Peyer's patch (tissue), 4 donors: Measurements from ENCODE around the gene CELSR2. TPM values are rescaled to one million over a fixed set of nuclear protein-coding genes. Genes with fewer than 3 reads are reported as not detected.

Experiments
- DNase-seq, 3 donors: peaks; one replicate each; pipeline ENCODE4 v3.0.0-alpha.2; 2017 to 2019
- H3K27ac ChIP-seq, 4 donors: fragments of 200-600 bp; sonication (generic); one replicate each; pipeline ENCODE4 v1.5.1; 2016 to 2019
- H3K27me3 ChIP-seq, 2 donors: fragments of 200-600 bp; sonication (generic); one replicate each; pipeline ENCODE4 v1.5.1; 2019
- H3K36me3 ChIP-seq, 3 donors: fragments of 200-600 bp; sonication (generic); one replicate each; pipeline ENCODE4 v1.5.1; 2016 to 2019
- H3K4me1 ChIP-seq, 4 donors: fragments of 200-600 bp; sonication (generic); one replicate each; pipeline ENCODE4 v1.5.1; 2016 to 2019
- H3K4me3 ChIP-seq, 4 donors: fragments of 200-600 bp; sonication (generic); 1 replicate in 3 of 4; 2 replicates in 1 of 4; pipeline ENCODE4 v1.5.1; 2016 to 2019; ENCODE audit warnings: mild to moderate bottlenecking in 1 of 4
- H3K9me3 ChIP-seq, 4 donors: fragments of 200-600 bp; sonication (generic); one replicate each; pipeline ENCODE4 v1.5.1; 2016 to 2019; ENCODE audit warnings: mild to moderate bottlenecking in 1 of 4
- CTCF ChIP-seq, 6 experiments: fragments of 450-650 bp in 4 of 6; fragments of 200-600 bp in 2 of 6; sonication (generic) in 1 of 6; IDR thresholded peaks; one replicate each; pipeline ENCODE4 v1.5.1; 2017 to 2019; ENCODE audit warnings: antibody characterized with exemption in 6 of 6, mild to moderate bottlenecking in 3 of 6, moderate library complexity in 1 of 6
- POLR2A ChIP-seq, 2 donors: fragments of 450-650 bp; IDR thresholded peaks; one replicate each; pipeline ENCODE4 v1.5.1; 2017; ENCODE audit warnings: antibody characterized with exemption in 2 of 2, mild to moderate bottlenecking in 2 of 2, moderate library complexity in 2 of 2
- total RNA-seq, 4 donors: library from RNA; depleted of rRNA; stranded (reverse); fragments of >200 nt; gene quantifications; one replicate each; pipeline ENCODE4 v1.1.0, GENCODE V29; 2016

The CELSR2 gene
- total RNA-seq, 4 donors from 2014 or later, result 2.6 to 6.4 (median 4.6) TPM

- H3K4me3 ChIP-seq, result no peak overlapping the region
- H3K4me1 ChIP-seq, result peaks cover 0 to 20% (median 0%) of the 10 kb centered on the region in 4 donors
- no peaks in the 10 kb centered on the region for H3K27me3 ChIP-seq
- no peaks in the 10 kb centered on the region for H3K36me3 ChIP-seq
- H3K27ac ChIP-seq, result no peak overlapping the region
- TF ChIP-seq CTCF (IDR thresholded peaks at IDR 0.05) (no peak), POLR2A (IDR thresholded peaks at IDR 0.05) (no peak)
- H3K9me3 ChIP-seq, result no peaks in the 10 kb centered on the region
- no peak for DNase-seq
Measured at GRCh38 chr1:109257682-109258421, 8.5 kb downstream of the CELSR2 start.

DNA sequence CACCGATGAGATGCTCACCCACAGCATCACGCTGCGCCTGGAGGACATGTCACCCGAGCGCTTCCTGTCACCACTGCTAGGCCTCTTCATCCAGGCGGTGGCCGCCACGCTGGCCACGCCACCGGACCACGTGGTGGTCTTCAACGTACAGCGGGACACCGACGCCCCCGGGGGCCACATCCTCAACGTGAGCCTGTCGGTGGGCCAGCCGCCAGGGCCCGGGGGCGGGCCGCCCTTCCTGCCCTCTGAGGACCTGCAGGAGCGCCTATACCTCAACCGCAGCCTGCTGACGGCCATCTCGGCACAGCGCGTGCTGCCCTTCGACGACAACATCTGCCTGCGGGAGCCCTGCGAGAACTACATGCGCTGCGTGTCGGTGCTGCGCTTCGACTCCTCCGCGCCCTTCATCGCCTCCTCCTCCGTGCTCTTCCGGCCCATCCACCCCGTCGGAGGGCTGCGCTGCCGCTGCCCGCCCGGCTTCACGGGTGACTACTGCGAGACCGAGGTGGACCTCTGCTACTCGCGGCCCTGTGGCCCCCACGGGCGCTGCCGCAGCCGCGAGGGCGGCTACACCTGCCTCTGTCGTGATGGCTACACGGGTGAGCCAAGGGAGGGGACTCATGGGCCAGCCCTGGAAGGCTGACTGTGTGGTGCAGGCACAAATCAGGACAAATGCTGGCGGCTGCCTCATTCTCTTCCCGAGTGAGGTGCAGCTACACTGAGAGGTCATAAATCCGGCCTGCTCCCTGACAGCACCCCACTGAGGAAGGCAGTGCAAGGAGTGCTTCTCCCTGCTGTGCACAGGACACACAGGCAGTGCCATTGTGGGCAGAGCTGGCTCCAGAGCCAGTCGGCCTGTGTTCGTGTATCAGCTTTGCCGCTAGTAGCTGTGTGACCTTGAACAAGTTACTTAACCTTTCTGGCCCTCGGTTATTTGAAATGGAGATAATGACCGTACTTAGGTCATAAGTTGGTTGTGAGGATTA is 9.4 kb downstream of the CELSR2 start:
- DNase-seq, result no peak
- Histone ChIP-seq H3K4me1 (peaks cover 0 to 19% (median 0%) of the 10 kb centered on the region in 4 donors), H3K4me3 (no peak overlapping the region), H3K36me3 (no peaks in the 10 kb centered on the region), H3K9me3 (no peaks in the 10 kb centered on the region), H3K27ac (no peak overlapping the region), H3K27me3 (no peaks in the 10 kb centered on the region)
- no peak for TF ChIP-seq CTCF (IDR thresholded peaks at IDR 0.05)

DNA sequence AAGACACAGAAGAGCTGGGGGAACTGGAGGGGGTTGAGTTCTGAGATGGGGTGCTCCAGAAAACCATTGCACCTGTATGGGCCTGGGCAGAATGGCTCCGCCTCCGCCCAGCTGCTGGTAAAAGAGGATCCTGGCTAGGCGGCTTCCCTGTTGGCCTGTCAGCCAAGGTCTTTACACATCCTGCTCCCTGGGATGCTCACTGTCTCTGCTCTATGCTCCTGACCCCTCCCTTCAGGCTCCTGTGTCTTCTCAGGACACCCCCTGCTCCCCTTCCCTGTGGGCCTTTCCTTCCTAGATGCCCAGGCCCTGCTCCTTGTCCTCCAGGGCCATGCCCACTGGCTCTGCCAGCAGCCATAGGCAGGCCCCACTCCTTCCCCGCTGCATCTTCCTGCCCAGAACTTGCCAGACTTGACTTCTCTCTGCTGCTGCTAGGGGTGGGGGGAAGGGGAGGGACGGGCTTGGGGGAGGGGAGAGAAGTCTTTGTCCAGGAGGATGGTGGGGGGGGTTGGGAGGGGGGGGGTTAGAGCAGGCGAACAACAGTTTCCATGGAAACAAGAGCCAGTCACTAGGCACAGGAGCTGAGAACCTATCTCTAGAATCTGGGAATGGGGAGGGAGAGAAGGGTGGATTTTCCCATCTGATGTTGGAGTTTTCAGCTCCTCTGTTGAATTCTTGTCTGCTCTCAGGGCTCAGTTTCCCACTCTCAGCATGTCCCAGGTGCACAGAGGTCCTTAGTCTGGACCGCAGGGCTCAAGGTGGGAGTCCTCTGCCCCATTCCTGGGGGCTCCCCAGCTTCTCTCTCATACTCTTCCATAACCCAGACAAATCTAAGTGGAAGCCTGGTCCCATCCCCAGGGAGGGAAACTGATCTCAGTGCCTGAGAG is 10.6 kb downstream of the CELSR2 start:
- Histone ChIP-seq H3K27ac (no peak overlapping the region), H3K4me1 (peaks cover 0 to 11% (median 0%) of the 10 kb centered on the region in 4 donors), H3K9me3 (no peaks in the 10 kb centered on the region), H3K27me3 (no peaks in the 10 kb centered on the region), H3K36me3 (no peaks in the 10 kb centered on the region), H3K4me3 (no peak overlapping the region)
- no peak for DNase-seq
- TF ChIP-seq POLR2A (IDR thresholded peaks at IDR 0.05), result no peak
- TF ChIP-seq CTCF (IDR thresholded peaks at IDR 0.05), result no peak

DNA sequence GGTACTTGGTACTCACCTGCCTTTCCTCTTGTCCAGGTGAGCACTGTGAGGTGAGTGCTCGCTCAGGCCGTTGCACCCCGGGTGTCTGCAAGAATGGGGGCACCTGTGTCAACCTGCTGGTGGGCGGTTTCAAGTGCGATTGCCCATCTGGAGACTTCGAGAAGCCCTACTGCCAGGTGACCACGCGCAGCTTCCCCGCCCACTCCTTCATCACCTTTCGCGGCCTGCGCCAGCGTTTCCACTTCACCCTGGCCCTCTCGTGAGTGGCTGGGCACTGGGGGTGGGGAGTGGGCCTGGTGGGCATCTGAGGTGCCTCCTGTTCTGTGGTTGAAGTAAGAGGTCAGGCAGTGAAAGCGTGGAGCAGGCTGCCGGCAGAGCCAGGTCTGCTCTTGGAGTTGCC is 11.7 kb downstream of the CELSR2 start:
- Histone ChIP-seq H3K27ac (no peak overlapping the region), H3K27me3 (no peaks in the 10 kb centered on the region), H3K36me3 (no peaks in the 10 kb centered on the region), H3K4me3 (no peak overlapping the region), H3K4me1 (peaks cover 0 to 5% (median 0%) of the 10 kb centered on the region in 4 donors), H3K9me3 (no peaks in the 10 kb centered on the region)
- no peak for DNase-seq
- TF ChIP-seq CTCF (IDR thresholded peaks at IDR 0.05) (no peak), POLR2A (IDR thresholded peaks at IDR 0.05) (no peak)

DNA sequence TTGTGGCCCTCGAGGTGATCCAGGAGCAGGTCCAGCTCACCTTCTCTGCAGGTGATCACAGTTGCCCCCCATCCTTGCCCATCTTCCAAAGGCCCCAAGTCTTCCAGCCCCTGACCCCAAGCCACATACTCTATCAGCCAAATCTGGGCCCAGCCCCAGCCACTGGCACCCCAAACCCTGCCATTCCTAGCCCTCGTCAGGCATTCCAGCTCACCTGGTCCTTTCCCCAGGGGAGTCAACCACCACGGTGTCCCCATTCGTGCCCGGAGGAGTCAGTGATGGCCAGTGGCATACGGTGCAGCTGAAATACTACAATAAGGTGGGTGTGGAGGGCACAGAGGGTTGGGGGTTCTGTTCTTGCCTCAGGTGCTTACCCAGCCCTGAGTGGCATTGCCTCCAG is 12.2 kb downstream of the CELSR2 start:
- H3K36me3 ChIP-seq, result no peaks in the 10 kb centered on the region
- TF ChIP-seq CTCF (IDR thresholded peaks at IDR 0.05), result no peak
- TF ChIP-seq POLR2A (IDR thresholded peaks at IDR 0.05), result no peak
- peaks cover 0 to 5% (median 0%) of the 10 kb centered on the region in 4 donors for H3K4me1 ChIP-seq
- DNase-seq, result no peak
- H3K27ac ChIP-seq, result no peak overlapping the region
- H3K27me3 ChIP-seq, result no peaks in the 10 kb centered on the region
- H3K4me3 ChIP-seq, result no peak overlapping the region
- H3K9me3 ChIP-seq, result no peaks in the 10 kb centered on the region
